Measurements from ENCODE around the gene RBM10. TPM values are rescaled to one million over a fixed set of nuclear protein-coding genes. Genes with fewer than 3 reads are reported as not detected.

RBM10 gene
- total RNA-seq, 1 experiment from 2014 or later = 69.5 TPM

- Mint-ChIP-seq H3K9me3 (ENCODE audit: unreplicated experiment) (no peaks in the 10 kb centered on the region), H3K4me1 (ENCODE audit: insufficient read depth, unreplicated experiment) (peaks cover 28% of the 10 kb centered on the region), H3K27me3 (ENCODE audit: insufficient read depth, unreplicated experiment) (no peaks in the 10 kb centered on the region), H3K36me3 (ENCODE audit: insufficient read depth, unreplicated experiment) (peaks cover 61% of the 10 kb centered on the region), H3K4me3 (ENCODE audit: unreplicated experiment) (no peak overlapping the region), H3K27ac (ENCODE audit: low read depth, unreplicated experiment) (peak overlapping the region; percentile 35)
- DNase-seq (ENCODE audit: unreplicated experiment) = no peak
- CTCF ChIA-PET = interaction anchor here (0.8 kb wide), 1 partner anchor 318 kb away, joined by 4 read pairs; no protein-coding TSS in a partner anchor
- TF ChIP-seq, protein P1, sequence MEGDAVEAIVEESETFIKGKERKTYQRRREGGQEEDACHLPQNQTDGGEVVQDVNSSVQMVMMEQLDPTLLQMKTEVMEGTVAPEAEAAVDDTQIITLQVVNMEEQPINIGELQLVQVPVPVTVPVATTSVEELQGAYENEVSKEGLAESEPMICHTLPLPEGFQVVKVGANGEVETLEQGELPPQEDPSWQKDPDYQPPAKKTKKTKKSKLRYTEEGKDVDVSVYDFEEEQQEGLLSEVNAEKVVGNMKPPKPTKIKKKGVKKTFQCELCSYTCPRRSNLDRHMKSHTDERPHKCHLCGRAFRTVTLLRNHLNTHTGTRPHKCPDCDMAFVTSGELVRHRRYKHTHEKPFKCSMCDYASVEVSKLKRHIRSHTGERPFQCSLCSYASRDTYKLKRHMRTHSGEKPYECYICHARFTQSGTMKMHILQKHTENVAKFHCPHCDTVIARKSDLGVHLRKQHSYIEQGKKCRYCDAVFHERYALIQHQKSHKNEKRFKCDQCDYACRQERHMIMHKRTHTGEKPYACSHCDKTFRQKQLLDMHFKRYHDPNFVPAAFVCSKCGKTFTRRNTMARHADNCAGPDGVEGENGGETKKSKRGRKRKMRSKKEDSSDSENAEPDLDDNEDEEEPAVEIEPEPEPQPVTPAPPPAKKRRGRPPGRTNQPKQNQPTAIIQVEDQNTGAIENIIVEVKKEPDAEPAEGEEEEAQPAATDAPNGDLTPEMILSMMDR (IDR thresholded peaks at IDR 0.05; ENCODE audit: unreplicated experiment) = no peak
- intact Hi-C loops (cut with micrococcal nuclease) = loop anchor here (10.0 kb wide), 1 partner anchor 826 kb away; no protein-coding TSS in a partner anchor
- no TSS peak for BruUV-seq (replicated peaks)
- POLR2A ChIA-PET = interaction anchor here (0.9 kb wide), 1 partner anchor 19 kb away, joined by 4 read pairs; no protein-coding TSS in a partner anchor
These were observed 53.7 kb downstream of the RBM10 start for GRCh38 chrX:47198687-47199080.

GRCh38 chrX:47199286-47199685 lies 54.3 kb downstream of the RBM10 start:
- POLR2A ChIA-PET = no interaction called here

DNA sequence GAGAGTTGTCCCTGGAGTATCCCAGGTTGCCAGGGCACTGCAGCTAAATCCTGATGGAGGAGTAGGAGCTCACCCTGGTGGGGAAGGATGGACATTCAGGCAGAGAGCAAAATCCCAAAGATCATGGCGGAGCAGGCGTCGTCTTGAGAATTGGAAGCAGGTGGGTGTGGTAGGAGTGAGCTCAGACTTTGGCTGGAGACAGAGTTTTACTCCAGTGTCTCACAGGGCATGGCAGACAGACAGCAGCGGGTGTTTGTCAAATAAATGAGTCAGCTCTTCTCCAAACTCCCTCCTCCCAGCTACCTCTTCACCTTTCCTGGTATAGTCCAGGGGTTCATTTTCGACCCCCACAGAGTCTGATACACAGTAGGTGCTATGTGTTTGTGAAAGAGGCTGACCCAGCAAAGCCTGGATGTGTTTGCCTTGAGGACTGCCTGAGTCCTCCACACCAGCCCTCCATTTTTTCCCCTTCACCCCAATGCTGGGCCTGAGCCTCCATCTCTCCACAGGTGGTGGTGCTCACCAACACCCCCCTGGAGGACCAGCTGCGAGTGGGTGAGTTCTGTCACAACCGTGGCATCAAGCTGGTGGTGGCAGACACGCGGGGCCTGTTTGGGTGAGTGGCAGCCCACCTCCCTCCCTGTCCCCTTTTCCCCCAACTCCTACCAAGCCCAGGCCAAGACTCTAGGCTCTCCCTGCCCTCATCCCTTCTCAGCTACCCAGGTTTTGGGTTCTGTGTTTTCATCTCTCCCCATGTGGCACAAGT lies 55.5 kb downstream of the RBM10 start:
- POLR2A ChIA-PET = interaction anchor here (1.3 to 2.1 kb wide), 5 partner anchors 9 to 184 kb away, joined by 4 to 17 read pairs (median 5); no protein-coding TSS in a partner anchor
- CTCF ChIA-PET = interaction anchor here (0.6 to 2.0 kb wide), 4 partner anchors 8 to 1768 kb away, joined by 4 to 9 read pairs (median 4); no protein-coding TSS in a partner anchor
- no TSS peak for BruUV-seq (replicated peaks)
- Mint-ChIP-seq H3K27ac (ENCODE audit: low read depth, unreplicated experiment) (peak overlapping the region; percentile 73), H3K27me3 (ENCODE audit: insufficient read depth, unreplicated experiment) (no peaks in the 10 kb centered on the region), H3K9me3 (ENCODE audit: unreplicated experiment) (no peaks in the 10 kb centered on the region), H3K4me3 (ENCODE audit: unreplicated experiment) (no peak overlapping the region), H3K36me3 (ENCODE audit: insufficient read depth, unreplicated experiment) (peaks cover 80% of the 10 kb centered on the region), H3K4me1 (ENCODE audit: insufficient read depth, unreplicated experiment) (peaks cover 18% of the 10 kb centered on the region)
- TF ChIP-seq, protein P1 (IDR thresholded peaks at IDR 0.05; ENCODE audit: unreplicated experiment) = peak; percentile 28
- peak; percentile 51 for DNase-seq (ENCODE audit: unreplicated experiment)
- intact Hi-C loops (cut with micrococcal nuclease) = loop anchor here (1.0 kb wide), 1 partner anchor 184 kb away; no protein-coding TSS in a partner anchor

More at GRCh38 chrX:47199286-47199685, 54.3 kb downstream of the RBM10 start:
- Mint-ChIP-seq H3K4me1 (ENCODE audit: insufficient read depth, unreplicated experiment) (peaks cover 27% of the 10 kb centered on the region), H3K4me3 (ENCODE audit: unreplicated experiment) (no peak overlapping the region), H3K27ac (ENCODE audit: low read depth, unreplicated experiment) (no peak overlapping the region), H3K9me3 (ENCODE audit: unreplicated experiment) (no peaks in the 10 kb centered on the region), H3K27me3 (ENCODE audit: insufficient read depth, unreplicated experiment) (no peaks in the 10 kb centered on the region), H3K36me3 (ENCODE audit: insufficient read depth, unreplicated experiment) (peaks cover 67% of the 10 kb centered on the region)
- intact Hi-C loops (cut with micrococcal nuclease) = loop anchor here (10.0 kb wide), 1 partner anchor 826 kb away; no protein-coding TSS in a partner anchor
- DNase-seq (ENCODE audit: unreplicated experiment) = no peak
- TF ChIP-seq, protein P1 (IDR thresholded peaks at IDR 0.05; ENCODE audit: unreplicated experiment) = no peak
- CTCF ChIA-PET = interaction anchor here (0.8 to 2.0 kb wide), 2 partner anchors 185 to 317 kb away, joined by 4 to 9 read pairs; no protein-coding TSS in a partner anchor
- no TSS peak for BruUV-seq (replicated peaks)

- ChIA-PET CTCF (interaction anchor here (0.5 to 2.0 kb wide), 7 partner anchors 31 to 1972 kb away, joined by 3 to 9 read pairs (median 3); no protein-coding TSS in a partner anchor), POLR2A (interaction anchor here (1.3 to 2.1 kb wide), 4 partner anchors 10 to 18 kb away, joined by 4 to 17 read pairs (median 7); no protein-coding TSS in a partner anchor)
- no TSS peak for BruUV-seq (replicated peaks)
- Mint-ChIP-seq H3K27me3 (ENCODE audit: insufficient read depth, unreplicated experiment) (no peaks in the 10 kb centered on the region), H3K27ac (ENCODE audit: low read depth, unreplicated experiment) (no peak overlapping the region), H3K9me3 (ENCODE audit: unreplicated experiment) (no peaks in the 10 kb centered on the region), H3K4me1 (ENCODE audit: insufficient read depth, unreplicated experiment) (peaks cover 9% of the 10 kb centered on the region), H3K4me3 (ENCODE audit: unreplicated experiment) (no peak overlapping the region), H3K36me3 (ENCODE audit: insufficient read depth, unreplicated experiment) (peaks cover 89% of the 10 kb centered on the region)
- TF ChIP-seq, protein P1 (IDR thresholded peaks at IDR 0.05; ENCODE audit: unreplicated experiment) = no peak
- intact Hi-C loops (cut with micrococcal nuclease) = no loop called here
- no peak for DNase-seq (ENCODE audit: unreplicated experiment)
These were observed 56.4 kb downstream of the RBM10 start for GRCh38 chrX:47201345-47201944.

All from MCF 10A (cell line).